Measurements from ENCODE around the gene KDM4C. TPM values are rescaled to one million over a fixed set of nuclear protein-coding genes. Genes with fewer than 3 reads are reported as not detected.
"Not testable (repeated sequence)": the region's sequence is repeated elsewhere in the genome, so short reads cannot be mapped to it uniquely, and the experiment has no call there.

KDM4C gene
- total and polyA plus RNA-seq, 2 donors (not counting 1 experiment from before 2014, with no cell fraction given), result 49.7 to 141 TPM

DNA sequence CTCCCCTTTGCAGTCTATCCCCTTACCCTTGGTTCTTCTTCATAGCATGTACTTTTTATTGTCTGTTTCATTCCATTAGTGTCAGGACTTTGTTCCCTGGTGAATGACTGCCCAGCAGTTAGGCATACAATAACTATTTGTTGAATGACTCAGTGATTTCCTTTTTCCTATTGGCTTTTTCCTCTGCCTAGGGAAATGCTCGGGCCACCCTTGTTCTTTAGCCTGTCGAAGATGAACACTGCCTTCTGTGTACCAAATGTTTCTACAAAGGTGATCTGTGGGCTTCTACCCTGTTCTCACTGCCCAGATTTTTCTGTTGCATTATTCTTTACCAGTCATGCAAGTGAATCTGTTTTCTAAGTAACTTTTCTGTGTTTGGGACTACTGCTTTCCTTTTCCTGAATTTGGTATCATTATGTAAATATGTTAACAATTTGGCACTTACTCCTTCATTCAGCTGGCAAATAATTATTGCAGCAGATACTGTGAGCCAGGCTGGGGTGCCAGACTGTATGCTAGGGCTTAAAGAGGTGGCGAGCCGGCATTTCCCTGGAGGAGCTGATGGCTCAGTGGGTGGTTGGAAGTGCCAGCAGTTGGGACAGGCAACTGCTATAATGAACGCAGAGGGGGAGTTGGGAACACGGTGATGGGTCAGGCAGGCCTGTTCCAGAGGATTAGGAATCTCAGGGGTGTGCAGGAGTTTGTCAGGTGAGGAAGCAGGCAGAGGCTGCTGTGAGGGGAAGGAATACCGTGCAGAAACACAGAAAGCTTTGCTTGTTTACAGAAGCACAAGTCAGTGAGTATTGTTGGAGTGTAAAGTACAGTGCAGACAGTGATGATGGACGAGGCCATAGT, 30.6 kb downstream of the KDM4C start:
- Mint-ChIP-seq H3K27ac (peak overlapping the region; percentile 60), H3K27me3 (no peaks in the 10 kb centered on the region), H3K4me3 (no peak overlapping the region), H3K4me1 (peaks cover 58% of the 10 kb centered on the region), H3K9me3 (ENCODE audit: insufficient read depth) (no peaks in the 10 kb centered on the region)
- DNase-seq (no peak), ATAC-seq (ENCODE audit: low read depth) (no peak)
- CTCF ChIA-PET, result no interaction called here
- Histone ChIP-seq H3K9ac (ENCODE audit: low read length) (no peak overlapping the region), H3K9me3 (ENCODE audit: control extremely low read depth in 1 of 3, control insufficient read depth in 2 of 3, insufficient read depth in 1 of 3, low read length in 2 of 3) (no peaks in the 10 kb centered on the region), H3K27me3 (replicated peaks in 1 of 4; ENCODE audit: control extremely low read depth in 1 of 4, control insufficient read depth in 3 of 4, insufficient read depth in 4 of 4, low read length in 3 of 4) (no peaks in the 10 kb centered on the region), H3K4me1 (ENCODE audit: control insufficient read depth in 2 of 2, insufficient read depth in 2 of 2, low read length in 2 of 2) (peaks cover 39 to 45% of the 10 kb centered on the region in 2 donors), H3K4me3 (ENCODE audit: control extremely low read depth in 1 of 5, extremely low read depth in 1 of 5, insufficient read depth in 1 of 5, low read depth in 2 of 5, low read length in 4 of 5) (no peak overlapping the region), H2AFZ (ENCODE audit: insufficient read depth, low read depth, low read length, poor library complexity, severe bottlenecking) (no peak overlapping the region), H4K20me1 (ENCODE audit: control insufficient read depth, insufficient read depth, low read length, poor library complexity, severe bottlenecking) (peaks cover 91% of the 10 kb centered on the region), H3K36me3 (replicated peaks in 1 of 2; ENCODE audit: control extremely low read depth in 1 of 2, control insufficient read depth in 1 of 2, extremely low read depth in 1 of 2, insufficient read depth in 2 of 2, low read length in 1 of 2) (peaks cover 2 to 8% of the 10 kb centered on the region in 2 experiments), H3K79me2 (ENCODE audit: control insufficient read depth, insufficient read depth, low read length) (peaks cover 96% of the 10 kb centered on the region), H3K4me2 (replicated peaks; ENCODE audit: low read depth, low read length, poor library complexity, severe bottlenecking) (no peak overlapping the region), H3K27ac (ENCODE audit: low read length in 2 of 2) (peak overlapping the region in 1 of 2 donors; percentile 34)
- POLR2A ChIA-PET, result no interaction called here
- TF ChIP-seq, protein P1, sequence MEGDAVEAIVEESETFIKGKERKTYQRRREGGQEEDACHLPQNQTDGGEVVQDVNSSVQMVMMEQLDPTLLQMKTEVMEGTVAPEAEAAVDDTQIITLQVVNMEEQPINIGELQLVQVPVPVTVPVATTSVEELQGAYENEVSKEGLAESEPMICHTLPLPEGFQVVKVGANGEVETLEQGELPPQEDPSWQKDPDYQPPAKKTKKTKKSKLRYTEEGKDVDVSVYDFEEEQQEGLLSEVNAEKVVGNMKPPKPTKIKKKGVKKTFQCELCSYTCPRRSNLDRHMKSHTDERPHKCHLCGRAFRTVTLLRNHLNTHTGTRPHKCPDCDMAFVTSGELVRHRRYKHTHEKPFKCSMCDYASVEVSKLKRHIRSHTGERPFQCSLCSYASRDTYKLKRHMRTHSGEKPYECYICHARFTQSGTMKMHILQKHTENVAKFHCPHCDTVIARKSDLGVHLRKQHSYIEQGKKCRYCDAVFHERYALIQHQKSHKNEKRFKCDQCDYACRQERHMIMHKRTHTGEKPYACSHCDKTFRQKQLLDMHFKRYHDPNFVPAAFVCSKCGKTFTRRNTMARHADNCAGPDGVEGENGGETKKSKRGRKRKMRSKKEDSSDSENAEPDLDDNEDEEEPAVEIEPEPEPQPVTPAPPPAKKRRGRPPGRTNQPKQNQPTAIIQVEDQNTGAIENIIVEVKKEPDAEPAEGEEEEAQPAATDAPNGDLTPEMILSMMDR (IDR thresholded peaks at IDR 0.05), result no peak
- TF ChIP-seq EZH2 (IDR thresholded peaks at IDR 0.05; ENCODE audit: borderline replicate concordance, insufficient read depth, low read depth, low read length, poor library complexity, severe bottlenecking), result no peak
- intact Hi-C loops (cut with micrococcal nuclease), result no loop called here
- 94% methylated on average over 7 of the region's 8 CpGs for WGBS (ENCODE audit: insufficient coverage)

GRCh38 chr9:6789017-6789338, 31.2 kb downstream of the KDM4C start:
- peaks cover 52% of the 10 kb centered on the region for H3K4me1 Mint-ChIP-seq
- H3K9me3 ChIP-seq (ENCODE audit: control extremely low read depth in 1 of 3, control insufficient read depth in 2 of 3, insufficient read depth in 1 of 3, low read length in 2 of 3); CTCF ChIA-PET; H3K27me3 Mint-ChIP-seq; ATAC-seq (ENCODE audit: low read depth); H3K4me3 ChIP-seq (ENCODE audit: control extremely low read depth in 1 of 5, extremely low read depth in 1 of 5, insufficient read depth in 1 of 5, low read depth in 2 of 5, low read length in 4 of 5); H3K4me3 Mint-ChIP-seq; H2AFZ ChIP-seq (ENCODE audit: insufficient read depth, low read depth, low read length, poor library complexity, severe bottlenecking); POLR2A ChIA-PET; H3K27ac Mint-ChIP-seq; H3K9me3 Mint-ChIP-seq (ENCODE audit: insufficient read depth); H3K4me2 ChIP-seq (replicated peaks; ENCODE audit: low read depth, low read length, poor library complexity, severe bottlenecking); intact Hi-C loops (cut with micrococcal nuclease); DNase-seq; H3K9ac ChIP-seq (ENCODE audit: low read length); H3K27me3 ChIP-seq (replicated peaks in 1 of 4; ENCODE audit: control extremely low read depth in 1 of 4, control insufficient read depth in 3 of 4, insufficient read depth in 4 of 4, low read length in 3 of 4): not testable (repeated sequence)
- Histone ChIP-seq H3K36me3 (replicated peaks in 1 of 2; ENCODE audit: control extremely low read depth in 1 of 2, control insufficient read depth in 1 of 2, extremely low read depth in 1 of 2, insufficient read depth in 2 of 2, low read length in 1 of 2) (peaks cover 2 to 14% of the 10 kb centered on the region in 2 experiments), H3K79me2 (ENCODE audit: control insufficient read depth, insufficient read depth, low read length) (peaks cover 92% of the 10 kb centered on the region), H4K20me1 (ENCODE audit: control insufficient read depth, insufficient read depth, low read length, poor library complexity, severe bottlenecking) (peaks cover 87% of the 10 kb centered on the region), H3K27ac (ENCODE audit: low read length in 2 of 2) (peak overlapping the region in 1 of 2 donors; percentile 34), H3K4me1 (ENCODE audit: control insufficient read depth in 2 of 2, insufficient read depth in 2 of 2, low read length in 2 of 2) (peaks cover 33 to 39% of the 10 kb centered on the region in 2 donors)
- WGBS (ENCODE audit: insufficient coverage), result 100% methylated on average over 1 of the region's 9 CpGs
